Ovary (tissue), 3 donors: Measurements from ENCODE around the gene HIBADH.

Experiments used
- CTCF ChIP-seq, 3 donors: fragments of 450-650 bp in 2 of 3; fragments of 200-600 bp in 1 of 3; IDR thresholded peaks; one replicate each; pipeline versions ENCODE4 v1.5.1 to v1.8.0; 2016 to 2022; ENCODE audit warnings: antibody characterized with exemption in 3 of 3, mild to moderate bottlenecking in 1 of 3
- EP300 ChIP-seq: sonication (generic); formaldehyde crosslinking; IDR thresholded peaks from one replicate; pipeline ENCODE4 v1.6.1; 2017; ENCODE audit warnings: antibody characterized with exemption
- POLR2A ChIP-seq: fragments of 450-650 bp; IDR thresholded peaks from one replicate; pipeline ENCODE4 v1.6.1; 2017; ENCODE audit warnings: antibody characterized with exemption, mild to moderate bottlenecking, moderate library complexity
- donor health status: DM: no; HTN: no; CAD: no.

GRCh38 chr7:27708485-27708884, 45.8 kb upstream of the HIBADH start:
- TF ChIP-seq EP300 (no peak), POLR2A (no peak), CTCF (IDR thresholded peaks at IDR 0.05) (no peak)
